ENCODE results near the gene GLRA2. TPM values are rescaled to one million over a fixed set of nuclear protein-coding genes. Genes with fewer than 3 reads are reported as not detected.

The GLRA2 gene
- total RNA-seq, 4 donors from 2014 or later, result not detected

DNA sequence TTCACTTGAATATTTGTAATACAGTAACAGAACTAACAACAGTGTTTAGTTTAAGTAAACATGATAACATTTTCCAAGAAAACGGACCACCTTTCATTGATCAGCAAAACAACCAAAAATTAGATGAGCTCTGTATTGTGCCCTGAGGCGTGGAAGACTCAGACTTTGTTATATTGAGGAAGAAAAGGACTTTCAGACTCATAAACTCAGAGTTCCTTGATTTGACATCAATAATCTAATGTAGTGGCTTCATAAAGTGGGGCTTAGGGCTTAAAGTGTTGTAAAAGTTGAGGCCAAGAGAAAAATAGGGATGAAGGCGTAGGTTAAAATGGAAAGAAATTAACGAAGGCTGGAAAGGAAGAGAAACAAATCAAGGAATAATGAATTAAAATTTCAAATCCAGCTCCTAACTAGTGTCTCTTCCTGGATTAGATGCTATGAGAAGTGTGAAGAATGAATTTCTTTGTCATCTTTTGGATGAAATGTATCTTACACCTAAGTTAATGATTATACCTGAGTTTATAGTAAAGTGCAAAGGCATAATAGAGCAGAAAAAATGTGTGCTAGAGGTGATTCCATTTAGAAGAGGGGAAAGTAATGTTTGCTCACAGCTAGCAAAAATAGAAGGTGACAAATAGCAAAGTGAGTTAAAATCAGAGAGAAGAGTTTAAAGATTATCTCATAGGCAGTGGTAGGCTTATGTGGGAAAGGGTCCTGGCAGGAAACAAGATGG lies 19.8 kb upstream of the GLRA2 start:
- DNase-seq, result no peak
- no peaks in the 10 kb centered on the region for H3K4me1 ChIP-seq
- no peak overlapping the region for H3K4me3 ChIP-seq
- no peaks in the 10 kb centered on the region for H3K36me3 ChIP-seq
- TF ChIP-seq, protein P1, sequence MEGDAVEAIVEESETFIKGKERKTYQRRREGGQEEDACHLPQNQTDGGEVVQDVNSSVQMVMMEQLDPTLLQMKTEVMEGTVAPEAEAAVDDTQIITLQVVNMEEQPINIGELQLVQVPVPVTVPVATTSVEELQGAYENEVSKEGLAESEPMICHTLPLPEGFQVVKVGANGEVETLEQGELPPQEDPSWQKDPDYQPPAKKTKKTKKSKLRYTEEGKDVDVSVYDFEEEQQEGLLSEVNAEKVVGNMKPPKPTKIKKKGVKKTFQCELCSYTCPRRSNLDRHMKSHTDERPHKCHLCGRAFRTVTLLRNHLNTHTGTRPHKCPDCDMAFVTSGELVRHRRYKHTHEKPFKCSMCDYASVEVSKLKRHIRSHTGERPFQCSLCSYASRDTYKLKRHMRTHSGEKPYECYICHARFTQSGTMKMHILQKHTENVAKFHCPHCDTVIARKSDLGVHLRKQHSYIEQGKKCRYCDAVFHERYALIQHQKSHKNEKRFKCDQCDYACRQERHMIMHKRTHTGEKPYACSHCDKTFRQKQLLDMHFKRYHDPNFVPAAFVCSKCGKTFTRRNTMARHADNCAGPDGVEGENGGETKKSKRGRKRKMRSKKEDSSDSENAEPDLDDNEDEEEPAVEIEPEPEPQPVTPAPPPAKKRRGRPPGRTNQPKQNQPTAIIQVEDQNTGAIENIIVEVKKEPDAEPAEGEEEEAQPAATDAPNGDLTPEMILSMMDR (IDR thresholded peaks at IDR 0.05), result no peak
- no peak for TF ChIP-seq POLR2A (IDR thresholded peaks at IDR 0.05)
- no peaks in the 10 kb centered on the region for H3K9me3 ChIP-seq
- no peak overlapping the region for H3K27ac ChIP-seq
- no peaks in the 10 kb centered on the region for H3K27me3 ChIP-seq

DNA sequence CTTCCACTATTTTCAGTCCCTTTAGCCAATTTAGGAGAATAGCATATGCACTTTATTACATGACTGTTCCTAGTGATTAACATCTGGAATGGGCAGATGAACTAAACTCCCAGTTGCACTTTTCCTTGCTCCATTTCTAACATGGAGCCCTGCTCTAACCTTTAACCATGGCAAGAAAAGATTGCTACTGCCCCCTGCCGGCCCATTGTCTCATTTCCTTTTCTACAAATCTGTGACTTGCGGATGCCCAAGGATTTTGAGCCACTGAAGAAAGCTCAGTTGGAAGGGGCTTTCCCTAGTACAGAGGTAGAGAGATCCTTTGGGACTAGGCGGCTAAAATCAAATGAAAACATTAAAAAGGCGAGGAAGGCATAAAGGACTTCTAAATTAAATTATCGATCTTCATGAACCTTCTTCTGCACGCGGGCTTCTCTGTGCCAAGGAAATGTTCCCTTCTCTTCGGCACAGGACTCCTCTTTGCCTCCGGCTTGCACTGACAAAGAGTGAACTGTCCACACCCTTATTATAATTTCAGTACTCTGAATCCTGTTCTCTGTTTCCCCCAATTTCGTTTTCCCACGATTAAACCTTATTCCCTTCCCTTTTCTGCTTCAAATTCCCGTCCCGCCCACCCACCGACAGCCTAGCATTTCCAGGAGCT lies 577 bp upstream of the GLRA2 start:
- peak overlapping the region in 2 of 4 donors; percentile 9 to 24 for H3K4me3 ChIP-seq
- H3K27ac ChIP-seq, result no peak overlapping the region
- TF ChIP-seq, protein P1 (IDR thresholded peaks at IDR 0.05), result peak in 4 of 6 experiments; percentile 29 to 71 (median 63)
- TF ChIP-seq POLR2A (IDR thresholded peaks at IDR 0.05), result no peak
- no peaks in the 10 kb centered on the region for H3K27me3 ChIP-seq
- H3K4me1 ChIP-seq, result no peaks in the 10 kb centered on the region
- no peaks in the 10 kb centered on the region for H3K9me3 ChIP-seq
- no peaks in the 10 kb centered on the region for H3K36me3 ChIP-seq
- peak in 2 of 3 donors; percentile 63 to 81 for DNase-seq

DNA sequence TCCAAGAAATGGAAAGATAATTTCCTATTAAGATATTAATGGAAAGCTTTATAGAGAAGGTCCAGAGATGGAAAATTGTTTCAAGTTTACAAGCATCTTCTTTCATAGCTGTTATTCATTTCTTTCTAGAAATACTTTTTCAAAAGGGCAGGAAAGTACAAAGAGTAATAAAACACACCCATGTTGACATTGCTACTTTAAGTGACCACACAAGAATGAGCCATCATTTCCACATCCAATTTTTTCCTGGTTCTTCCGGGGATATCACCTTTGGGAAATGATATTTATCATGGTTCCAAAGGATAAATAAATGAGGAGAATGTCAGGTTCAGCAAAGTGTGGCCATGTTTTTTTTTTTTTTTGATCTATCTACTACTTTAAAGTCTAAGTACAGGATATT lies 4.5 kb downstream of the GLRA2 start:
- Histone ChIP-seq H3K4me1 (no peaks in the 10 kb centered on the region), H3K36me3 (no peaks in the 10 kb centered on the region), H3K4me3 (no peak overlapping the region), H3K27ac (no peak overlapping the region), H3K27me3 (no peaks in the 10 kb centered on the region), H3K9me3 (no peaks in the 10 kb centered on the region)
- no peak for DNase-seq
- TF ChIP-seq, protein P1 (IDR thresholded peaks at IDR 0.05), result no peak
- no peak for TF ChIP-seq POLR2A (IDR thresholded peaks at IDR 0.05)

DNA sequence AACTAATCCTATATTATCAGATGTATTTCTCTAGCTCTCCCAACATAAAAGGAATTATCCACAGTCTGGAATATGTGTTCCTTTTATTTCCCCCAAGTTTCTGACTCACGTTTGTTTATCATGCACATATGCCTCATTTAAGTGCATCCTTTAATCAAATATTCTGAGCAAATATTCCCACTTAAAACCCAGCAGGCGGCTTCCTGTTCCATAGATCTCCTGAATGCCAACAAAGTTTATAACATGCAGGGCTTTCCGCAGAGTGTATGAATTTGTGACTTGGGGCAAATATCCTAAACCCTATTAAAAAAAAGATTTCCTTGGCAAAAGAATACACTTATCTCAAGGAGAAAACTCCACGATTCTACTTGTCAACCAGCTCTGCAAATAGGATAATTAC lies 16.9 kb downstream of the GLRA2 start:
- no peaks in the 10 kb centered on the region for H3K4me1 ChIP-seq
- no peaks in the 10 kb centered on the region for H3K9me3 ChIP-seq
- no peaks in the 10 kb centered on the region for H3K27me3 ChIP-seq
- TF ChIP-seq, protein P1 (IDR thresholded peaks at IDR 0.05), result no peak
- no peak for TF ChIP-seq POLR2A (IDR thresholded peaks at IDR 0.05)
- H3K36me3 ChIP-seq, result no peaks in the 10 kb centered on the region
- no peak for DNase-seq
- no peak overlapping the region for H3K4me3 ChIP-seq
- no peak overlapping the region for H3K27ac ChIP-seq

DNA sequence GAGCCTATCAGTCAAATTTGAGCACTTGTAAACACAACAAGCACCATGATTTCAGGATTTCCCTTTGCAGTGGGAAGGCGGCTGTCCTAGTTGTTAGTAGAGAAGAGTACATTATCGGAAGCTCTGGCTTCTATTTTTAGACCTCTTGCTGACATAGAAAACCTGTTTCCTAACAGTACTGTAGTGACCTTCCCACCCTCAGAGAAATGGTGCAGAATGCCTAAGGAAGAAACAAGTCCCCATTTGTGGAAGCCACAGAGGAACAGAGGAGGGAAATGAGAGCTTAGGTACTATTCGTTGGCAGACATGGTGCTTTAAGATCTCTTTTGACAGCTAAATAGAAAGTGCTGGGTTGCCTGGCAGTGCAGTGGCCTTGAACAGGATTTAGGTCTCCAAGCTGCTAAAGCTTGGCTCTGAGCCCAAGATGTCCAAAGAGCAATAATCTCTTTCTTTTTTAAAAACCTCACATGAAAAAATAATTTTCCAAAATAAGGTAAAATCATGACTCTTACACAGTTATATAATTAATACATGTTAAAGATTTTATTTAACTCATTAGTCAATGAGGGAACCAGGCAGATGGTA lies 24.9 kb downstream of the GLRA2 start:
- no peaks in the 10 kb centered on the region for H3K36me3 ChIP-seq
- TF ChIP-seq, protein P1 (IDR thresholded peaks at IDR 0.05), result no peak
- no peak overlapping the region for H3K27ac ChIP-seq
- H3K4me1 ChIP-seq, result no peaks in the 10 kb centered on the region
- no peak for DNase-seq
- H3K27me3 ChIP-seq, result no peaks in the 10 kb centered on the region
- H3K9me3 ChIP-seq, result no peaks in the 10 kb centered on the region
- no peak overlapping the region for H3K4me3 ChIP-seq
